DOHH2 (cell line): ENCODE results near the gene MYOF.
"Not testable (repeated sequence)": the region's sequence is repeated elsewhere in the genome, so short reads cannot be mapped to it uniquely, and the experiment has no call there.

Experiments used
- H3F3A ChIP-seq: fragments of 200-600 bp; sonication (generic), shearing (Covaris generic); 2 replicates; pipeline ENCODE4 v1.6.0; 2016; ENCODE audit warnings: antibody characterized with exemption, mild to moderate bottlenecking; ENCODE audit not compliant: control insufficient read depth, insufficient read depth
- H3K27ac ChIP-seq: fragments of 200-600 bp; sonication (generic); 2 replicates; pipeline ENCODE4 v1.5.1; 2014; ENCODE audit warnings: low read depth, mild to moderate bottlenecking, low read length, moderate library complexity
- H3K27me3 ChIP-seq: fragments of 200-600 bp; sonication (generic); 2 replicates; pipeline ENCODE4 v1.6.1; 2014; ENCODE audit warnings: mild to moderate bottlenecking, low read length, mixed read lengths; ENCODE audit not compliant: control insufficient read depth
- H3K36me3 ChIP-seq: fragments of 200-600 bp; sonication (generic); 2 replicates; pipeline ENCODE4 v1.6.1; 2014; ENCODE audit warnings: mild to moderate bottlenecking, low read length, moderate library complexity, mixed read lengths; ENCODE audit not compliant: control insufficient read depth
- H3K4me1 ChIP-seq: fragments of 200-600 bp; sonication (generic); 2 replicates; pipeline ENCODE4 v1.6.1; 2014; ENCODE audit warnings: mild to moderate bottlenecking, low read length, mixed read lengths; ENCODE audit not compliant: control insufficient read depth
- H3K4me2 ChIP-seq: fragments of 200-600 bp; sonication (generic); 2 replicates; pipeline ENCODE4 v1.6.0; 2014; ENCODE audit warnings: mild to moderate bottlenecking, low read length, moderate library complexity
- H3K4me3 ChIP-seq: fragments of 200-600 bp; sonication (generic); 2 replicates; pipeline ENCODE4 v1.5.1; 2014; ENCODE audit warnings: mild to moderate bottlenecking, low read length, mixed read lengths
- H3K79me2 ChIP-seq: fragments of 200-600 bp; sonication (generic); 2 replicates; pipeline ENCODE4 v1.6.1; 2014; ENCODE audit warnings: mild to moderate bottlenecking, low read length, mixed read lengths; ENCODE audit not compliant: control insufficient read depth
- H3K9me2 ChIP-seq: fragments of 200-600 bp; sonication (generic); replicated peaks from 2 replicates; pipeline ENCODE4 v1.6.1; 2014; ENCODE audit warnings: mild to moderate bottlenecking, low read length, mixed read lengths; ENCODE audit not compliant: control insufficient read depth
- H3K9me3 ChIP-seq: fragments of 200-600 bp; sonication (generic); 2 replicates; pipeline ENCODE4 v1.6.1; 2014; ENCODE audit warnings: antibody characterized with exemption, low read length, mixed read lengths; ENCODE audit not compliant: control insufficient read depth, insufficient read depth
- H4K20me1 ChIP-seq: fragments of 200-600 bp; sonication (generic); 2 replicates; pipeline ENCODE4 v1.6.0; 2014; ENCODE audit warnings: low read depth, mild to moderate bottlenecking, antibody characterized with exemption, low read length, moderate library complexity; ENCODE audit not compliant: control insufficient read depth, insufficient read depth
- EZH2phosphoT487 ChIP-seq: fragments of 200-600 bp; sonication (generic); IDR thresholded peaks from 2 replicates; pipeline ENCODE4 v1.6.1; 2017; ENCODE audit warnings: borderline replicate concordance, mild to moderate bottlenecking, antibody characterized with exemption, low read length, moderate library complexity, mixed read lengths
- TF ChIP-seq, protein P1 (sequence below): fragments of 200-600 bp; sonication (generic); IDR thresholded peaks from one replicate; pipeline ENCODE4 v1.5.1; 2014; ENCODE audit warnings: antibody characterized with exemption, mild to moderate bottlenecking, low read depth, low read length; ENCODE audit not compliant: poor library complexity, severe bottlenecking

The MYOF gene

DNA sequence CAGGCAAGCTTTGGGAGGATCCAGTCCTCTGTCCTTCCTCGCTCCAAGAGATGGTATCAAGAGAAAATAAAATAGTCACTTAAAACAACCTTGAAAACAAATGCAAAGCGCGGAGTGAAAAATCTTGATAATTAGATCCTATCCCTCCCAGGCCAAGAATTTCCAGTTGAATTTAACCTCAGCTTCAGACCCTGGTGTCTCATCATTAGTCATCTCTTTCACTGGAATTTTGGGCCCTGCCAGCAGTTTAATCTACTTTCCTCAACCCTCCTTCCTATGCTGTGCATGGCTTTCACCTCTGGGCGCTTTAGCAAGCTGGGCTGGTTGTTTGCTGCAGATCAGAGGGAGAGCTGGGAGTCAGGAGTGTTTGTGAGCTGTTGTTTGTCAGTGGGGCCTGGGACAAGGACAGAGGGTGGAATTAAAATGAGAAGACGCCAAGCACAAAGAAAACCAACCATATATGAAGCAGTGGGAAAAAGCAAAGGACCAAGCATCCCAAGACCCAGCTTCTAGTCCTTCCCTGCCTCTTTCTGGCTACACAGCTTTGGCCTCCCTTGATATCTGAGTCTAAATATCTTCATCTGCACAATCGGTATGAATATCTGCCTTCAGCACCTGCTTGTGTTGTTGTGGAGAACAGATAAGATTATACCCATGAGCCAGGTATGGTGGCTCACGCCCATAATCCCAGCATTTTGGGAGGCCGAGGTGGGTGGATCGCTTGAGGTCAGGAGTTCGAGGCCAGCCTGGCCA, 13.5 kb downstream of the MYOF start:
- no peaks in the 10 kb centered on the region for H3K9me3 ChIP-seq
- H3K27me3 ChIP-seq: no peaks in the 10 kb centered on the region
- H3K9me2 ChIP-seq: no peaks in the 10 kb centered on the region
- H4K20me1 ChIP-seq: no peaks in the 10 kb centered on the region
- H3K4me3 ChIP-seq: no peak overlapping the region
- no peak for TF ChIP-seq EZH2phosphoT487
- TF ChIP-seq, protein P1, sequence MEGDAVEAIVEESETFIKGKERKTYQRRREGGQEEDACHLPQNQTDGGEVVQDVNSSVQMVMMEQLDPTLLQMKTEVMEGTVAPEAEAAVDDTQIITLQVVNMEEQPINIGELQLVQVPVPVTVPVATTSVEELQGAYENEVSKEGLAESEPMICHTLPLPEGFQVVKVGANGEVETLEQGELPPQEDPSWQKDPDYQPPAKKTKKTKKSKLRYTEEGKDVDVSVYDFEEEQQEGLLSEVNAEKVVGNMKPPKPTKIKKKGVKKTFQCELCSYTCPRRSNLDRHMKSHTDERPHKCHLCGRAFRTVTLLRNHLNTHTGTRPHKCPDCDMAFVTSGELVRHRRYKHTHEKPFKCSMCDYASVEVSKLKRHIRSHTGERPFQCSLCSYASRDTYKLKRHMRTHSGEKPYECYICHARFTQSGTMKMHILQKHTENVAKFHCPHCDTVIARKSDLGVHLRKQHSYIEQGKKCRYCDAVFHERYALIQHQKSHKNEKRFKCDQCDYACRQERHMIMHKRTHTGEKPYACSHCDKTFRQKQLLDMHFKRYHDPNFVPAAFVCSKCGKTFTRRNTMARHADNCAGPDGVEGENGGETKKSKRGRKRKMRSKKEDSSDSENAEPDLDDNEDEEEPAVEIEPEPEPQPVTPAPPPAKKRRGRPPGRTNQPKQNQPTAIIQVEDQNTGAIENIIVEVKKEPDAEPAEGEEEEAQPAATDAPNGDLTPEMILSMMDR: no peak
- no peaks in the 10 kb centered on the region for H3K79me2 ChIP-seq
- H3K27ac ChIP-seq: no peak overlapping the region
- no peaks in the 10 kb centered on the region for H3F3A ChIP-seq
- no peaks in the 10 kb centered on the region for H3K36me3 ChIP-seq
- H3K4me2 ChIP-seq: no peak overlapping the region
- H3K4me1 ChIP-seq: no peaks in the 10 kb centered on the region

DNA sequence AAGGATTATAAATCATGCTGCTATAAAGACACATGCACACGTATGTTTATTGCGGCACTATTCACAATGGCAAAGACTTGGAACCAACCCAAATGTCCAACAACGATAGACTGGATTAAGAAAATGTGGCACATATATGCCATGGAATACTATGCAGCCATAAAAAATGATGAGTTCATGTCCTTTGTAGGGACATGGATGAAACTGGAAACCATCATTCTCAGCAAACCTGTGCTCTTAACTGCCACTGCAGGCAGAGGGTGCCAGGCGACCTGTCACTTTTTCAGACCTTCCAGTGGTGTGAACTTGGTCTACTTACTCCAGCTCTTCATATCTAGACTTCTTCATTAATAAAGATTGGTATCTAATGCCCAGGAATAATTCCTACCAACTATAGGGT, 14.5 kb downstream of the MYOF start:
- H3K4me1 ChIP-seq: not testable (repeated sequence)

DNA sequence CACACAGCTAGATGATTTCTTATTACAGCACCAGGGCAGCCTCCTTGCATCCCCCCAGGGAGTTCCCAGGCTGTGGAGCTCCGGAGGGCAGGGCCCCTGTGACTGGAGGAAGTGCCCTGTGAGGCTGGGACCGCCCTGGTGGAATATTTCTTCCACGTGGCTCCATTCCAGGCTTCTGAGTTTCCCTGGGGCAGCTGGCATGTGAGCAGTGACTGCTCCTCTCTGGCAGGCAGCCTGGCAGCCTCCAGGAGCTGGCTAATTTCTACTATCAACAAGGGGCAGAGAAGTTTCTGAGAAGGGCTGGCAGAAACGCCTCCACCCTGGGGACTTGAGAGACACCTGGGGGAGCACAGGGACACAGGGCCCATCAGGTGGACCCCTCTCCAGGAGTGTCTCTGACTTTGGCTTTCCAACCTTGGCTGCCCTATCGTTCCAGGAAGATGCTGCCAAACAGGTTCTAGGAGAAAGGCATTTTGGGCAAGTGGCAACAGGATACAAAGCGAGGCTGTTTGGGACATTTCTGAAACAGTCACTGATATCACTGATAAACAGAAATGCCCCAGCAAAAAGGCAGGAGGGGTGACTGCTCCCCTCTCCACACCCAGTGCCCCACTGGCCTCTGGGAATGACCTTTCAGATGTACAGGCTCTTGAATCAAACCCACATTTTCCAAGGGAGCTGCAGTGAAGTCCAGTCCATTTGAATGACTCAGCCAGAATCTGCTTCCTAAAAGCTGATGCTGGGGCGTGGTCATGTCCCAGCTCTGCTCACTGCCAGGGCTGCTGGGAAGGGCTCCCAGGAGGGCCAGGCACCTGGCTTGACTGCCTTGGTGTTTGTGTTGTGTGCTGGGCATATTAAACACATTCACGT, 16.1 kb downstream of the MYOF start:
- Histone ChIP-seq H3K4me1 (no peaks in the 10 kb centered on the region), H3K4me2 (no peak overlapping the region), H3K27ac (no peak overlapping the region), H3K9me2 (no peaks in the 10 kb centered on the region), H4K20me1 (no peaks in the 10 kb centered on the region), H3K4me3 (no peak overlapping the region), H3K27me3 (no peaks in the 10 kb centered on the region), H3K36me3 (no peaks in the 10 kb centered on the region), H3K9me3 (no peaks in the 10 kb centered on the region), H3F3A (no peaks in the 10 kb centered on the region), H3K79me2 (no peaks in the 10 kb centered on the region)
- TF ChIP-seq, protein P1: no peak
- TF ChIP-seq EZH2phosphoT487: no peak

More for the DNA sequence above, 14.5 kb downstream of the MYOF start:
- not testable (repeated sequence) for H3K27me3 ChIP-seq, H3F3A ChIP-seq, H3K27ac ChIP-seq, H3K4me2 ChIP-seq, H3K36me3 ChIP-seq, H4K20me1 ChIP-seq, H3K9me3 ChIP-seq, H3K9me2 ChIP-seq, H3K4me3 ChIP-seq, H3K79me2 ChIP-seq

DNA sequence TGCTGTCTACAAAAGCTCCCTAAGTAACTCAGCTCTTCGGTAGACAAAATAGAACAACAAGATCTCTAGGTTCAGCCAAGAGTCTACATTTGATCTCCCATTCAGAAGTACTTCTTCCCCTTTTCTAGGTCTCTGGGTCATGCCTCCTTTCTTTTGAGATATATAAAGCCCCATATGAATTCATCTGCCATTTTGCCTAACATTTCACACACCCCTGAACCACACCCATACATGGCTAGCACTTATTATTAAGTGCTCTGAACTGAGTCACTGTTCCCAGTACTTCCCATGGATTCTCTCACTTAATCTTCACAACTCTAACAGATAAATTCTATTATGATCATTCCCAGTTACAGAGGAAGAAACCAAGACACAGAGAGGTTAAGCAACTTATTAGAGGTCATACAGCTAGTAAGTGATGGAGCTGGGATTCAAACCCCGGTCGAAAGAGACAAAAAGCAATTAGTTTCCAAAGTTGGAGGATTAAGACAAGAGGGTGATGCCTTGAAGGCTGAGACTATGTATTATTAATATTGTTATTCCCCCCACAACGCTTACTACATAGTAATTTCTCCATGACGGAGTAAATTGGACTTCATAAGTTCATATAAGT, 17.3 kb downstream of the MYOF start:
- Histone ChIP-seq H3K27me3 (no peaks in the 10 kb centered on the region), H3K36me3 (no peaks in the 10 kb centered on the region), H3K9me3 (no peaks in the 10 kb centered on the region), H3K9me2 (no peaks in the 10 kb centered on the region), H3K4me3 (no peak overlapping the region), H3K4me2 (no peak overlapping the region), H3K4me1 (no peaks in the 10 kb centered on the region), H3K79me2 (no peaks in the 10 kb centered on the region), H3F3A (no peaks in the 10 kb centered on the region), H4K20me1 (no peaks in the 10 kb centered on the region), H3K27ac (no peak overlapping the region)
- TF ChIP-seq EZH2phosphoT487: no peak
- TF ChIP-seq, protein P1: no peak
